Esophagus mucosa (tissue), 1 donor: Measurements from ENCODE around the gene CERS4. TPM values are rescaled to one million over a fixed set of nuclear protein-coding genes. Genes with fewer than 3 reads are reported as not detected.
"Not testable (repeated sequence)": the region's sequence is repeated elsewhere in the genome, so short reads cannot be mapped to it uniquely, and the experiment has no call there.

Experiments used
- ATAC-seq: fragments of 200-7000 bp; cut with Tn5 transposase; one replicate; pipeline ENCODE4 v1.9.1; 2020
- total RNA-seq: library from RNA; stranded (reverse); gene quantifications from one replicate; pipeline ENCODE4 v1.2.4, GENCODE V29; 2023
- donor health status: DM: yes; HTN: yes; CAD: no.

The CERS4 gene
- total RNA-seq, 1 donor from 2014 or later = 84.8 TPM

DNA sequence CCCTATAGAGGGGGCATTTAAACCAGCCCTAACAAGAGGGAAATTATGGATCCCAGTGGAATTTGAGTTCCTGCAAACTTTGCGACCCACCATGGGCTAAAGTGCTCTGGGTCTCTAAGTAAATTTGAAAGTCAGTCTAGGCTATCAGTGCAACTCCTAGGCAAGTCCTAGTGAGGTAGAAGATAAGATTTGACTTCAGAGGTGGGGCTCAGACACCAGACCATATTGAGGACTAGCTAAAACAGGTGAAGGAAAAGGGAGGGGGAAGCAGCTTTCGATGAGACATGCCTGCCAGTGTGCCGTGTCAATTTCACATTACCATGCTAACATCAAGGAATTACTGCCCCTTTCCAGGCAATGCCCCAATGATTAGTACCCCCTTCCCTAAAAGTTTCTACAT is 60.6 kb downstream of the CERS4 start:
- ATAC-seq = no peak

DNA sequence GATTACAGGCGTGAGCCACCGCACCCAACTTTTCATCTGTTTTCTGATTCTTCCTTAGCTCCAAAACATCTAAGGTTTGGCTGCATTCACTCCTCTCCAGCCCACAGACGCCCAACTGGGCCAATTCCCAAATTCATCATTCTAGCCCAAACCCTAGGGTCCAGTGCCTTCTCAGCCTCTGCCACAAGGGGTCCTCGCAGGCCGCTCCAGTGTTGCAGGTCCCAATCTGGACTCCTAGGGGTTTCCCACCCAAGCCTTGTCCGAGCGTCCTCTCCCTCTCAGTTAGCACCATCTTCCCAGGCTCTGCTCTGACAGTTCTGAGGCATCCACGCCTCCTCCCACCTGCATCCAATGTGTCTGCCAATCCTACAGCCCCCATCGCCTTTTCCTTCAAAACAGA is 67.3 kb downstream of the CERS4 start:
- not testable (repeated sequence) for ATAC-seq

DNA sequence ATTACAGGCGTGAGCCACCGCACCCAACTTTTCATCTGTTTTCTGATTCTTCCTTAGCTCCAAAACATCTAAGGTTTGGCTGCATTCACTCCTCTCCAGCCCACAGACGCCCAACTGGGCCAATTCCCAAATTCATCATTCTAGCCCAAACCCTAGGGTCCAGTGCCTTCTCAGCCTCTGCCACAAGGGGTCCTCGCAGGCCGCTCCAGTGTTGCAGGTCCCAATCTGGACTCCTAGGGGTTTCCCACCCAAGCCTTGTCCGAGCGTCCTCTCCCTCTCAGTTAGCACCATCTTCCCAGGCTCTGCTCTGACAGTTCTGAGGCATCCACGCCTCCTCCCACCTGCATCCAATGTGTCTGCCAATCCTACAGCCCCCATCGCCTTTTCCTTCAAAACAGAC is 82.2 kb downstream of the CERS4 start:
- peak; percentile 39 for ATAC-seq

DNA sequence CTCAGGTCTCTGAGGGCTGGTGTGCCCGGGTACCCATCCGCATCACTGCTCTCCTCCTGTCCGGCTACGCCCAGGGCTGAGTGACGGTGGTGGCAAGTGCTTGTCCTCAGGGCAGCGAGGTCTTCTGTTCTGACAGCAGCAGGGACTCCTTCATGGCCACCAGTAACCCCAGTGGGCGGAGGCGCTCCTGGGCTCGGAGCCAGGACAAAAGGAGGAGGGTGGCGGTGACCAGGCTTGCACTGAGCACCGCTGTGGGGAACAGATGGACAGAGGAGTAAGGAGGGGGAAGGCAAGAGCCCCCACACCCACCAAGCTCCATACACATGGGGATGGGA is 93.2 kb downstream of the CERS4 start:
- peak; percentile 12 for ATAC-seq

DNA sequence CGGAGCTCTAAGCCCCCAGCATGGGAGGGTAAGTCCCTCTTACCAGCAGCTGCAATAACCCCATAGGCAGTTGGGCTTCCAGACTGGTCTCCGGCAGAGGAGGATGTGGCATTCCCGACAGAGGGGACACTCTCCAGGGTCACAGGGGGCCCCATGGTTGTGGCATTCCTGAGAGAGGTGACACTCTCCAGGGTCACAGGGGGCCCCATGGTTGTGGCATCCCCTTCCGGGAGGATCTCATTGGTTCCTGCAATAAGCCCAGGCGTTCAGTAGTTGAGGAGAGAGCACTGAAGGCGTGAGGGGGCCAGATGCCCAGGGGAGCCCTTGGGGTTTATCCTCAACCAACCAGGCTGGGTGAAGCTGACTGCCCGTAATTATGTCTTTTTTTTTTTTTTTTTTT is 93.6 kb downstream of the CERS4 start:
- ATAC-seq = no peak

DNA sequence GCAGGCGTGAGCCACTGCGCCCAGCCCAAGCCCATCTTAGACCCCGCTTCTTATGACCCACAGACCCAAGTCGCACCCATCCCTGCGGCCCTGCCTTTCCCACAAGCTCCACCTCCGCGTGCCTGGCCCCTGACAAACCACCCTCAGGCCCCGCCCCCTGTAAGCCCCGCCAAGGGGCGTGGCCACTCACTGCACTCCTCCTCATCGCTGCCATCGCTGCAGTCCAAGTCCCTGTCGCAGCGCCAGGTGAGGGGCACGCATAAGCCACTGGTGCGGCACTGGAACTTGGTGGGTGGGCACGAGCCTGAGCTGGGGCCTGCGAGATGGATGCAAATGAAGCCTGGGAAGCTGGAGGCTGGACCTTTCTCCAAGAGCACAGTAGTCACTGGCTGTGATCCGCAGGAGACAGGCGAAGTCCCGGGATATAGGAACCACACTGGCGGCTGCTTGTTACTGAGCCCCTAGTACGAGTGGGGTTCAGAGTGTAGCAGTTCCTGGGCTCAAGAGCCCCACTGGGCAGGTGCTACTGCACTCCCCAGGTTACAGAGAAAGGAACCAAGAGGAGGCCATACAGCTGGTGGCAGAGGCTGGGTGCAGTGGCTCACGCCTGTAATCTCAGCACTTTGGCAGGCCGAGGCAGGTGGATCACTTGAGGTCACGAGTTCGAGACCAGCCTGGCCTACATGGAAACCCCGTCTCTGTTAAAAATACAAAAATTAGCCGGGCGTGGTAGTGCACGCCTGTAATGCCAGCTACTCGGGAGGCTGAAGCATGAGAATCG is 95.9 kb downstream of the CERS4 start:
- no peak for ATAC-seq

DNA sequence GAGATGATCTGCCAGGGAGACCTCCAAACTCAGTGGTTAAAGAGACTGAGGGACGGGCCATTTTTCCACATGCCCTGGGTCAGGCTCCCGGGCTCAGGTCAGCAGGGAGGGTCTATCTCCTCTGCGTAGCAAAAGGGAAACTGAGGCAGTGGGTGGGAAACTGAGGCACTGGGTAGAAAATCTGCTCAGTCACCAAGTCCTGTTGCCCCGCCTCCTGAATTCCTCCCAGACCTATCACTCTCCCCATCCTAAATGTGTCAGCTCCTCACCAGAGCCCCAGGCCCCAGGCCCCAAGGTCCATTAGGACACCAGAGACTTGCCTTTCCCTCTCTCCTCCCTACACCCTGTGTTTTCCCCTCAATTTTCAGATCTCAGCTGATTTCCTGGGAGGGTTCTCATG is 96.6 kb downstream of the CERS4 start:
- ATAC-seq = no peak

DNA sequence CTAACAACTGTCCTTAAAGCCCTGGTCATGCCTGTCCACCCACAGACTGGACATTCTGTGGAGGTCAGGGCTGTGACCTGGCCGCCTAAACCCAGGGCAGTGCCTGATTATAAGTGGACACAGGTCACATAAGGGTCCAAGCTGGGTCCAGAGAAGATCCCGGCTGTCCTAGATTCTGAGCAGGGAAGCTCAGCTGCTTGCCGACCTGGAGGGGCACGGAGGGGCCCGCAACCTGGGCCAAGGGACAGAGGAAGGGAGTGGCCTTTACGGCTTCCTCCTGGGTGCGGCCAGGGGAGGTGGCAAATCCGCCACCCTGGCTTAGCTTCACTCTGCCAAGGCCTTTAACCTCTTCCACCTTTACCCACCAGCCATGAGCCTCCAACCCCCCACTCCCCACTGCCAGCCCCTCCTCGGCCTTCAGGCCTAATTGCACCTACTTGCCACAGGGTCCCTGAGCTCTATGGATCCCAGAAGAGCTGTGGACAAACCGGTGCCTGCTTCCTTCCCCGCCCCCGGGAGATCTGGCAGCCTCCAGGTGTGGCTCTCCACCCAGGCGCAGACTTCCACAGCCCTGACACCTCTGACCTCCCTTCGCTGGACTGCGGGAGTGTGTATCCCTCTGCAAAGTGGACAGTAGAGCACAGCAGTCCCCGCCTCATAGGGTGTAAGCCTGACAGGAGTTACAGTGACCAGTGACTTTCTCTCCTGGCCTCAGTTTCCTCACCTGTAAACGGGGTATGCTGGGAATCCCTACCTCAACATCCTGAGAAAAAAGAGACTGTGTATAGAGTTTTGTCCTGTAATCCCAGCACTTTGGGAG is 97.3 kb downstream of the CERS4 start:
- no peak for ATAC-seq

DNA sequence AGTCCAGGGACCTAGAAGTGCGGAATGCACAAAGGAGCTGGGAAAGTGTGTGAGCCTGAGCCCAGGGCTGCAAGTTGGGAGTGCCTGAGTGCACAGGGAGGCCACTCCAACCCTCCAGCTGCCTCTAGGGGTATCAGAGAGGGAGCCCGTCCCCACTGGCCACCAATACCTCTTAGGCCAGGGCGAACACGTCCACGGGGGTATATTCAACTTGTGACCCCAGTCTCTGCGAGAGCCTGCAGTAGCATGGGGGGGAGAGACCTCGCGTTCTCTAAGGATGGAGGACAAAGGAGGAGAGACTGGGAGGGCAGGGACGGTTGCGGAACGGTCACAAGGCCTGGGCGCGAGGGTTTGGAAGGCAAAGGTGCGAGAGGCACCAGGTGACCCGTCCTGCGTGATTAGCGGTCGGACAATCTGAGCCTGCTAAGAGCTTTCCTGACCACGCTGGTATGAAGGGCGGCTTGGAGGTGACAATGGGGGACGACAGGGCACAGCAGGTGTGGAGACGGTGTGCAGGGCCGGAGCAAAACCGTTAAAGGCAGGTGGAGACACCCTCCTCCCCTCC is 98.3 kb downstream of the CERS4 start:
- peak; percentile 8 for ATAC-seq

DNA sequence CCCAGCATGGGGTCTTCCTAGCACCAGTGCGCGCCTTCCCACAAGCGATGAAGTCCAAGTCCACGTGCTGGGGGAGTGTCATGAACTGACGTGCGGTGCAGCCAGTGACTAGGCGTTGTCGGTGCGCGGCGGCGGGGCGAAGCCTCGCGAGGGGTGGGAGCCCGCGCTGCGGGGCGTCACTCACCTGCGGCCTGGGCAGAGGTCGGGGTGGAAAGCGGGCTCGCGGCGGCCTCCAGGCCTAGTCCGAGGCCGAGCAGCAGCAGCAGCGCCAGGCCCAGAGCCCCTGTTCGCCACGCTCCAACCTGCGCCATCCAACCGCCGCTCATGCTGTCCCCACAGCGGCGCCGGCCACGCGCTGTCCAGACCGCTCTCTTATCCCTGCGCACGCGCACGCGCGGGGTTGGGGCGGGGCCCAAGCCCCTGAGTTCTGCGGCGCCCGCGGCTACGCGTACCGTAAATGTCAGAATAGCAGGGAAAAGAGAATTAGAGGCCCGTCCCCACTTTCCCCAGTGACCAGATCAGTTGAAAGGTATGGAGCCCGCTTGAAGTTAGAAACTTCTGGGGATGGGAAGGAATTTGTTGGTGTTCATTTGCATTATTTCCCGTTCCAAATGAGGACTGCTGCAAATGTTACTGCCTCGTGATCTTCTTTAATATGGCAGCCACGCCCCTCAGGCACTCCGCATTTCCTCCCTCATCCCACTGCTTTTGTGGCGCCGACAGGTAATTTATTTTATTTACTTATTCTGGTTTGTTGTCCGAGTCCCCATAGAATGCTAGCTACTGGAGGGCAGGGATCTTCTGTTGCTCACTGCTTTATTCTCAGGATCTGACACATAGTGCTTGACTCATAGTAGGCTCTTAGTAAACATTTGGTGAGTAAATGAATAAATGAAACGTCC is 99.0 kb downstream of the CERS4 start, which contains the start of gene CD320:
Gene CD320, minus strand, starts transcription at position 394 of the 902 bp plus-strand sequence. Its CDS starts 68 bp downstream, at position 326.
- ATAC-seq = peak; percentile 80

DNA sequence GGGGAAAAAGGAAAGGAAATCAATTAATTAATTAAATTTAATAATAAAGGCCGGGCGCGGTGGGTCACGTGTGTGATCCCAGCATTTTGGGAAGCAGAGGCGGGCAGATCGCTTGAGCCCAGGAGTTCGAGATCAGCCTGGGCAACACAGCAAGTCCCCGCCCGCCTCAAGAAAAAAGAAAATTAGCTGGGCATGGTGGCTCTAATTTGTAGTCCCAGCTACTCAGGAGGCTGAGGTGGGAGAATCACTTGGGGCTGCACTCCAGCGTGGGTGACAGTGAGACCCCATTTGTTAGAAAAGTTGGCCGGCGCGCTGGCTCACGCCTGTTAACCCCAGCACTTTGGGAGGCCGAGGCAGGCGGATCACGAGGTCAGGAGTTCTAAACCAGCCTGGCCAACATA is 99.7 kb downstream of the CERS4 start:
- no peak for ATAC-seq

DNA sequence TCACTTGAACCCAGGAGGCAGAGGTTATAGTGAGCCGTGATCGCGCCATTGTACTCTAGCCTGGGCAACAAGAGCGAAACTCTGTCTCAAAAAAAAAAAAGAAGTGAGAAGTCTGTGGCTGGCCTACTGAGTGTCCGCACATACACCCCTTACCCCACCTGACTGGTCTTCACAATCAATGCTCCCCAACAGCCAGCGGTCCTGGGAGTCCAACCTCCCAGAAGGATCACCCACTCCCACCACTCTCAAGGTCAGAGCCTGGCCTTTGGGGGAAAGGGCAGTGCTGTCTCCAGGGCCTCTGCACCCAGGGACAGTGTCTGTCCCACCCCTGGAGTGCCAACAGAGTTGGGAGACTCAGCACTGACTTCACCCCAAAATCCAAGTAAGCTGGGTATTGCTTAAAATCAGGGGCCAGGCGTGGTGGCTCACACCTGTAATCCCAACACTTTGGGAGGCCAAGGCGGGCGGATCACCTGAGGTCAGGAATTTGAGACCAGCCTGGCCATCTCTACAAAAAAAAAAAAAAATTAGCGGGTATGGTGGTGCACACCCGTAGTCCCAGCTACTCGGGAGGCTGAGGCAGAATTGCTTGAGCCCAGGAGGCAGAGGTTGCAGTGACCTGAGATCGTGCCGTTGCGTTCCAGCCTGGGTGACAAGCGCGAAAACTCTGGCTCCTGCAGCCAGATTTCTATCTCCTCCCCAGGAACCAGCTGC is 101.3 kb downstream of the CERS4 start:
- no peak for ATAC-seq

DNA sequence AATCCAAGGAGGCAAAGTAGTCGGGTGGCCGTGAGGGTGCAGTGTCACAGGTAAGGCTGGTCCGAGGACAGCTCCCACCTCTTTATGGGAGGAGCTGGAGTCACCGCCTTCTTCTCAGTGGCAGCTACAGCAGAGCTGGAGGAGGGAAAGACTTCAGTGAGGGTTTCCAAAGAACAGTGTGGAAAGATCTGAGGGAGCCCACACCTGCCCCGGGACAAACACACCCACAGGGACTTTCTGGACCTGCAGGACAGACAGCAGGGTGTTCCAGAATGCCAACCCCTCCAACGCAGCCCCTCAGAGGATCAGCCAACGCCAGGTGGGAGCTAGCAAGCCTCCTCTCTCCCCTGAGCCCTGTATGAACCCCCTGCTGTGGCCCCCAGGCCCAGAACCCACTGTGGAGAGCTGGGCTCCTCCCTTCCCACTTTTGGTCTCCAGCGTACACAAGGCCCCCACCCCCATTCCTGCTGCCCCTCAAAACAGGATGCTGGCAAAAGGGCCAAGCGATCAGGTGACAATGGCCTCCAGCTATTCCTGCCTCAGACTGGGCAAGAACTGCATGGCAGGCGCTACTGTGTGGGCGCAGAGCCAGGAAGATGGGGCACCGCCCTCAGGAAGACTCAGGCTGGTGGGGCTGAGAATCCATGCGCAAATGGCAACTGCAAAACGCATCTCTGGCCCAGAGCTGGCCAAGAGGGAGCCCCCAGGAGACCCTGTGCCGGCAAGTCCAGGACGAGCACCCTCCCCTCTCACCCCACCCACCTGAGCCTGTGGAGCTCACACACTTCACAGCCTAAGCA is 102.5 kb downstream of the CERS4 start:
- no peak for ATAC-seq

Other genes starting within 250 kb of the CERS4 start
- gene ELAVL1, start 203.7 kb upstream of the CERS4 start, total RNA-seq = 48.7 TPM
- gene CCL25, start 156.6 kb upstream of the CERS4 start, total RNA-seq = not detected
- gene FBN3, start 59.8 kb upstream of the CERS4 start, total RNA-seq = 0.16 TPM
- gene CD320, start 99.0 kb downstream of the CERS4 start, total RNA-seq = 12.0 TPM
- 52.2 TPM for gene NDUFA7, start 112.0 kb downstream of the CERS4 start, total RNA-seq
- gene RPS28, start 112.1 kb downstream of the CERS4 start, total RNA-seq = 1,802 TPM
- 1.6 TPM for gene KANK3, start 133.9 kb downstream of the CERS4 start, total RNA-seq
- 55.4 TPM for gene ANGPTL4, start 154.8 kb downstream of the CERS4 start, total RNA-seq
- gene RAB11B, start 181.0 kb downstream of the CERS4 start, total RNA-seq = 52.4 TPM
- 21.4 TPM for gene MARCHF2, start 203.9 kb downstream of the CERS4 start, total RNA-seq
- 107 TPM for gene HNRNPM, start 235.6 kb downstream of the CERS4 start, total RNA-seq